ENCODE results near the gene MAP3K13.

The MAP3K13 gene

DNA sequence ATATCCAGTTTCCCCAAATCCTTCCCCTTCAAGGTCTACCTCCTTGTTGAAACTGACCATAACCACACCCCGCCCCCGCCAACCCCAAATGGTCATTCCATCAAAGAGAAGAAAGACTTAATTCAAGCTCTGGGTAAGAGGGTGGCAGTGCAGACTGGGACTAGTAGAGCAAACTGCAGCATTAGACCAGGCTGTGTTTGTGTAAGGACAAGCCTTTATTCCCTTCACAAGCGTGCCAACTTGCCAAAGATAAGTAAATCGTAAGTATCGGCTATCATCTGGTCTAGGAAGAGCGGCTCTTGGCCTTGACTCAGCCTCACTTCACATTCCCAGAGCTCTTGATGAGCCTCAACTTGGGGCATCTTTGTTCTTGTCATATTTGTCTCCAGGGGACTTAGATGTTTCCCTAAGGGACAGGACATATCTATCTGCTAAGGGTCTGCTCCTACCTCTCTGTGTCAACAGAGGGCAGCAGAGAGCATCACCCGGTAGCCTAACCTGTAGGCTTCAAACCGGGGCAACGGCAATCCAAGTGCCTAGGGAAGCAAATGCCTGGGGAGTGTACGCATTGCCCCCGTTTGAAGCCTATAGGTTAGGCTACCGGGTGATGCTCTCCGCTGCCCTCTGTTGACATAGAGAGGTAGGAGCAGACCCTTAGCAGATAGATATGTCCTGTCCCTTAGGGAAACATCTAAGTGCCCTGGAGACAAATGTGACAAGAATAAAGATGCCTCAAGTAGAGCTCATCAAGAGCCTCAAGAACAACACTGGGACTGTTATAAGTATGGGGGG lies 8.9 kb upstream of the MAP3K13 start:
- POLR2A ChIA-PET (ENCODE audit: low non-redundant PET) = no interaction called here
- CTCF ChIA-PET = interaction anchor here (0.5 to 0.7 kb wide), 3 partner anchors 79 to 173 kb away, joined by 4 to 5 read pairs (median 4); no protein-coding TSS in a partner anchor

GRCh38 chr3:185356499-185356898 lies 6.4 kb upstream of the MAP3K13 start:
- no peak for DNase-seq (ENCODE audit: low spot score)
- no peak overlapping the region for H3K27ac ChIP-seq
- CTCF ChIA-PET = no interaction called here
- POLR2A ChIA-PET (ENCODE audit: low non-redundant PET) = no interaction called here
- TF ChIP-seq CTCF (conservative IDR thresholded peaks at IDR 0.05; ENCODE audit: low read depth) = no peak

More for the DNA sequence above, 8.9 kb upstream of the MAP3K13 start:
- TF ChIP-seq CTCF (conservative IDR thresholded peaks at IDR 0.05; ENCODE audit: low read depth) = peak; percentile 57
- H3K27ac ChIP-seq = no peak overlapping the region
- no peak for DNase-seq (ENCODE audit: low spot score)

DNA sequence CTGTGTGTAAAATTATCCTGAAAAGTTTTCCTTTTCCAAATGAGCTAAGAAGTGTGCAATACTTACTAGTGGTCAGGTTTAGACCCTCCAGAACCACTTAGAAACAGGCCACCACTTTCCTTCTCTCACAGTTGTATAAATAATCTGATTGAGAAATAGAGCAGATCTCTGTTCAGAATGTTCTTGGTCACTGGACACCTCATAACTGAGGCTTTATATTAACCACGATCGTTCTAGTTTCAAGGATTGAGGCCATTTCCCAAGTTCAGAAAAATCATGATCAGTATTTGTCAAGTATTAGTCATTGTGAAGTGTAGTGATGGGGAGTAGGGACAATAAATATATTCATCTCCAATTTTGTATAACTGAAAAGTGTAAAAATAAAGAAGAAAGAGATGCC lies 1.0 kb upstream of the MAP3K13 start:
- POLR2A ChIA-PET (ENCODE audit: low non-redundant PET) = no interaction called here
- H3K27ac ChIP-seq = no peak overlapping the region
- CTCF ChIA-PET = no interaction called here
- DNase-seq (ENCODE audit: low spot score) = no peak
- no peak for TF ChIP-seq CTCF (conservative IDR thresholded peaks at IDR 0.05; ENCODE audit: low read depth)

- TF ChIP-seq CTCF (conservative IDR thresholded peaks at IDR 0.05; ENCODE audit: low read depth) = no peak
- no peak for DNase-seq (ENCODE audit: low spot score)
- CTCF ChIA-PET = interaction anchor here (0.5 to 0.6 kb wide), 2 partner anchors 12 to 195 kb away, joined by 3 to 4 read pairs; no protein-coding TSS in a partner anchor
- H3K27ac ChIP-seq = no peak overlapping the region
- POLR2A ChIA-PET (ENCODE audit: low non-redundant PET) = no interaction called here
These were observed 797 bp downstream of the MAP3K13 start for GRCh38 chr3:185363662-185364203.

DNA sequence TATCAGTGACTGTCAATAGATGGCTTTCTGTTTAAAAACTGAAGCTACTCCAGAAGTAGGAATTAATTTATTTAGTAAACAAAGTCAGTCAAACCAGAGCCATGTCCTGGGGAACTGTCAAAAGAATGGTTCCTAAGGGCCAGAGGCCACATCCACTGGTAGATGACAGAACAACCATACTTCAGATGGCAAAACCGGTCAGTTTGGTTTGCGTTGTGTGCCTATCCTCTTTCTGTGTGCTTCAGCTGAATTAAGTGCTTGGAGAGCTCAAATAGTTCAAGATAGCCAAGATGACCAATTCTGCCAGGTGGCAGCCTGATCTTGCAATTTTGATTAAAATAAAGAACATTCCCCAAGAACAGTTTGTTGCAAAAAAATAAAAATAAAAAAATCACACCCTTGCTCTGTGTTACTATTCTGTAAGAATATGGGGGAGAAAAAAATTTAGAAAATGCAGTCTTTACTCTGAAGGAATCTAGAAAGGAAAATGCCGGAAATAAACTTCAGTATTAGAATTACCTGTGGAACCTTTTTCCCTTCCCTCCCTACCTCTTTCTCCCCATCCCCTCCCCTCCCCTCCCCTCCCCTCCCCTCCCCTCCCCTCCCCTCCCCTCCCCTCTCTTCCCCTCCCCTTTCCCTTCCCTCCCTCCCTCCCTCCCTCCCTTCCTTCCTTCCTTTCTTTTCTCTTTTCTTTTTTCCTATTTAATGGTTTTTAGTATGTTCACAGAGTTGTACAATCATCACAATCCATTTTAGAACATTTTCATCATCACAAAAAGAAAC lies 2.5 kb downstream of the MAP3K13 start:
- ChIA-PET CTCF (no interaction called here), POLR2A (ENCODE audit: low non-redundant PET) (no interaction called here)
- no peak for TF ChIP-seq CTCF (conservative IDR thresholded peaks at IDR 0.05; ENCODE audit: low read depth)
- no peak overlapping the region for H3K27ac ChIP-seq
- DNase-seq (ENCODE audit: low spot score) = no peak

GRCh38 chr3:185366074-185366335 lies 3.1 kb downstream of the MAP3K13 start:
- DNase-seq (ENCODE audit: low spot score) = no peak
- CTCF ChIA-PET = no interaction called here

More at GRCh38 chr3:185366074-185366335, 3.1 kb downstream of the MAP3K13 start:
- no peak overlapping the region for H3K27ac ChIP-seq
- POLR2A ChIA-PET (ENCODE audit: low non-redundant PET) = no interaction called here
- TF ChIP-seq CTCF (conservative IDR thresholded peaks at IDR 0.05; ENCODE audit: low read depth) = no peak

Measured in RWPE1 (cell line).